Measurements from ENCODE around the gene USP48.
"Not testable (repeated sequence)": the region's sequence is repeated elsewhere in the genome, so short reads cannot be mapped to it uniquely, and the experiment has no call there.

USP48 gene, protein sequence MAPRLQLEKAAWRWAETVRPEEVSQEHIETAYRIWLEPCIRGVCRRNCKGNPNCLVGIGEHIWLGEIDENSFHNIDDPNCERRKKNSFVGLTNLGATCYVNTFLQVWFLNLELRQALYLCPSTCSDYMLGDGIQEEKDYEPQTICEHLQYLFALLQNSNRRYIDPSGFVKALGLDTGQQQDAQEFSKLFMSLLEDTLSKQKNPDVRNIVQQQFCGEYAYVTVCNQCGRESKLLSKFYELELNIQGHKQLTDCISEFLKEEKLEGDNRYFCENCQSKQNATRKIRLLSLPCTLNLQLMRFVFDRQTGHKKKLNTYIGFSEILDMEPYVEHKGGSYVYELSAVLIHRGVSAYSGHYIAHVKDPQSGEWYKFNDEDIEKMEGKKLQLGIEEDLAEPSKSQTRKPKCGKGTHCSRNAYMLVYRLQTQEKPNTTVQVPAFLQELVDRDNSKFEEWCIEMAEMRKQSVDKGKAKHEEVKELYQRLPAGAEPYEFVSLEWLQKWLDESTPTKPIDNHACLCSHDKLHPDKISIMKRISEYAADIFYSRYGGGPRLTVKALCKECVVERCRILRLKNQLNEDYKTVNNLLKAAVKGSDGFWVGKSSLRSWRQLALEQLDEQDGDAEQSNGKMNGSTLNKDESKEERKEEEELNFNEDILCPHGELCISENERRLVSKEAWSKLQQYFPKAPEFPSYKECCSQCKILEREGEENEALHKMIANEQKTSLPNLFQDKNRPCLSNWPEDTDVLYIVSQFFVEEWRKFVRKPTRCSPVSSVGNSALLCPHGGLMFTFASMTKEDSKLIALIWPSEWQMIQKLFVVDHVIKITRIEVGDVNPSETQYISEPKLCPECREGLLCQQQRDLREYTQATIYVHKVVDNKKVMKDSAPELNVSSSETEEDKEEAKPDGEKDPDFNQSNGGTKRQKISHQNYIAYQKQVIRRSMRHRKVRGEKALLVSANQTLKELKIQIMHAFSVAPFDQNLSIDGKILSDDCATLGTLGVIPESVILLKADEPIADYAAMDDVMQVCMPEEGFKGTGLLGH

DNA sequence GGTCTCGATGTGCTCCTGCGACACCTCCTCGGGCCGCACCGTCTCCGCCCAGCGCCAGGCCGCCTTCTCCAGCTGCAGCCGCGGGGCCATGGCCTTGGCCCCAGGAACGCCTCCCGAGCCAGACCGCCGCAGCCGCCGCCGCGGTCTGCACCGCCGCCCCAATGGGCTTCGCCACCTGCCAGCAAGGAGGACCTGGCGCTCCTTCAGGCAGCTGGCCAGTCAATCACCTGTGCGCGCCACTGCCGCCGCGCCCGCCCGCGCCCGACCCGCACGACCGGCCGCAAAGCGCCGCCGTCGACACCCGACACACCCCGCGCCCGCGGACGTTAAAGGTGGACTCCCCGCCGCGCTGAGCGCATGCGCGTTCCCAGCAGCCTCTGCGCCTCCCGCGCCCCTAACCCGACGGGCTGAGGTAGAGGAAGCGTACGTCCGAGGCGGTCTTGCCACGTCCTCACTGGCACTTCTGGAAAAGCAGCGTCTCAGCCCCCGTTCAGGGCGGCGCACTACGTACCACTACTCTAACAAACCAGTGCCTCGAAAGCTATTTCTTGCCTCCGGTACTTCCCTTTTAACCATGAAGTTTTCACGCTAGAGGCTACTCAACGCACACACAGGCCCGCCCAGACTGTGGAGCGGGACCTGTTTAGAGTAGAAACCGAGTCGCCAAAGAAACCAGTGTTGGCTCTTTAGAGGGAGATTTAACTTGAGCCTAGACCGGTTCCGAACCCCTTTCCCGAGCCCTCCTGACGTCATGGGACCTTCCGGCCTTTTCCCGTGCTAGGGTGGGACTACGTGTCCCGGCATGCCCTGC, at the start of gene USP48:
Gene USP48, minus strand, starts transcription at position 282 of the 811 bp plus-strand sequence. Its CDS starts 192 bp downstream, at position 90.
- peak; percentile 93 for DNase-seq (ENCODE audit: low read depth)

DNA sequence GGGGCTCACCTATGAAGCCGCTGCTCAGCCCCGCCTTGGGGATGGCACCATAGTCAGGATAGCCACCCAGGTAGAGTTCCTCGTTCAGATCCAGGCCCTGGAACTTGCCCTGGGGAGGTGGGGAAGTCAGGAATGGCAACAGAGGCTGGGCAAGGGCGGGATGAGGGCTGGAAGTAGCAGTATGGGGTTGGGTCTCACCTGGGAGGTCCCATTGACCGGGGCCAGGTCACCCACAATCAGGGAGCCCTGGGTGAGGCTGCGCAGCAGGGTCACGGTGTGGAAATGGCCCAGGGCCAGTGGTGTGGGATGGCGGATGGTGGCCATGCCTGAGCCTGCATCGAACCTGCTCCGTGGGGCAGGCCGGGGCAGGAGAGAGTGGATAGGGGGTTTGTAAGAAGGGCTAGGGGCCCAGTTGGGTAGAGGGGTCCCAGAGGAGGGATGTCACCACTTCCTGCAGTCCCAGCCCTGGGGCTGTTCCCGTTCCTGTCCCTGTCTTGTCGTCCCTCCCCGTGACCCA, 48.6 kb upstream of the USP48 start:
- no peak for DNase-seq (ENCODE audit: low read depth)

DNA sequence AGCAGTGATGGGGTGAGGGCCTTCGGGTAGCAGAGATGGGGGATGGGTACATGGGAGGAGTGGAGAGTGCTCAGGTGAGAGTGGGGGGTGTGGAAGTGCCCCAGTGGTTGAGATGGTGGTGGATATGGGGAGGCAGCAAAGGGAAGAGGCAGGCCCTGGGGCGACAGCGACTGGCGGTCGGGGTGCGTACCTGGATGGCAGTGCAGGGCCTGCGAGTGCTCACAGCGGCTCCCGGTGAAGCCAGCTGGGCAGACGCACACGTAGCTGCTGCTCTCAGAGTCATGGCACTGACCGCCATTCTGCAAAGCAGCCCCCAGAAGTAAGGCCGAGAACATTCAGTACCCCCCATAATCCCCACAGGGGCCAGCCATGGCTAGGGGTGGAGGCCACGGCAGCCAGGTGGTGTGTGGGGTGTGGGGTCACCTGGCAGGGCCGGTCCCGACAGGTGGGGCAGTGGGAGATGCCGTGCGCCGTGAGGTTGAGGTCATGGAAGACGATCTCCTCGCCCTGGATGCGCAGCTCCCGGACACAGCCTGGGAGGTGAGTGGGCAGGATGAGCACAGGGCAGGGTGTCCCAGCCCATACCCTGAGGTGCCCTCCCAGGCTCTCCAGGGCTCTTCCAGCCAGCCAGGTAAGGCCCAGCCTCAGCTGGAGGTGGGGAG, 48.0 kb upstream of the USP48 start:
- DNase-seq (ENCODE audit: low read depth) = no peak

DNA sequence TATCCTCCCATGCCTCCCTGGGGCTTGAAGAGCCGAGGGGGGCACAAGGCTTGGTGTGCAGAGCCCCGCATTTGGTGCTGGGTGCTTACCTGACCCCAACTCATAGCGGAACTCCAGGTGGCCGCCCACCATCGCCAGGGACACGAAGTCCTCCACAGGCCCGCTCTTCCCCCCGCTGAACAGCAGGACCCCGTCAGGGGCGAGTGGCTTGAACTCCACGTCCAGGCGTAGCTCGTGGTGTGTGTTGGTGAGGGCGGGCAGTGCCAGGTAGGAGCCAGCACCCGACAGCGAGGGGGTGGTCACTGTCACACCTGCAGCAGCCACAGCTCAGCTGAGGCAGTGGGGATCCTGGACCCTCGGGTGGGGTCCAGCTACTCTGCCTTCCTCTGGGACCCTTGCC, 46.3 kb upstream of the USP48 start:
- no peak for DNase-seq (ENCODE audit: low read depth)

DNA sequence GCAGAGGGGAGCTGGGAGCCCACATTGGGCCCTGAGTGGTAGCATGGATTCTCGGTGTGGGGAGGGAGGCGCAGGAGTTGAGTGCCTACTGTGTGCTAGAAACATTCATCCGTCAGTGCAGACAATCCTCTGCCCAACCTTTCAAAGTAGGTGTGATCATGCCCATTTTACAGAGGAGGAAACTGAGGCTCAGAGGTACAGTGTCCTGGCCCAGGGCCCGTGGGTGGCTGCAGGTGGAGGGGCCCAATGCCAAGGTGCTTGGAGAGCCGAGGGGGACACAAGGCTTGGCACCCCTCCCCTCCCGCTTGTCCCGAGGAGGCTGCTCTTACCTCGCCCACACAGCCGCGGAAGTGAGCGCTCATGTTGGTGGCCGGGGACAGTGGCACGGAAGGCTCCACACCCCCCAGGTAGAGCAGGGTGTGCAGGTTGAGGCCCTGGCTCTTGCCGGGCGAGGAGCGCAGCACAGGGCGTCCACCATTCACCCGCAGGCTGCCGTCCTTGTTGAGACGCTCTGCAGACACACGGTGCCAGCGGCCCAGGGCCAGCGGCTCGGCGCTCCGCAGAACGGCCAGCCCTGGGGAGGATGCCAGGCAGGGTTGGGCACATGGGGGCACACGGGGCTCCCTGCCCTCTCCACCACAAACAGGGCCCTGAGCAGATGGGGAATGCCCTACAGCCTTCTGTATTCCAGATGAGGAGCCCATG, 45.7 kb upstream of the USP48 start:
- DNase-seq (ENCODE audit: low read depth) = no peak

DNA sequence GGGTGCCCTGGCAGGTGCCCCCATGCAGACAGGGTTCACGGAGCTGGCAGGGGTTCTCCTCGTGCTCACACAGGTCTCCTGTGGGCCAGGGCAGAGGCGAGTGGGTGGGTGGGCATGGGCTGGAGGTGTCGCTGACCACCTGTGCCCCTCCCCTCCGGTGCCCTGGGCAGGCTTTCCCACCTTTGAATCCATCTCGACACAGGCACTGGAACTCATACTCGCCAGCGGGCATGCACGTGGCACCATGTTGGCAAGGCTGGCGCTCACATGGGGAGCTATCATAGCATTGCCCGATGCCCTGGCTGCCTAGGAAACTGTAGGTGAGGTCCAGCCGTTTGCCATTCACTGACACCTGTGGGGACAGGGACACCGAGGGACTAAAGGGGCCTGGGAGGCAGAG, 45.1 kb upstream of the USP48 start:
- no peak for DNase-seq (ENCODE audit: low read depth)

DNA sequence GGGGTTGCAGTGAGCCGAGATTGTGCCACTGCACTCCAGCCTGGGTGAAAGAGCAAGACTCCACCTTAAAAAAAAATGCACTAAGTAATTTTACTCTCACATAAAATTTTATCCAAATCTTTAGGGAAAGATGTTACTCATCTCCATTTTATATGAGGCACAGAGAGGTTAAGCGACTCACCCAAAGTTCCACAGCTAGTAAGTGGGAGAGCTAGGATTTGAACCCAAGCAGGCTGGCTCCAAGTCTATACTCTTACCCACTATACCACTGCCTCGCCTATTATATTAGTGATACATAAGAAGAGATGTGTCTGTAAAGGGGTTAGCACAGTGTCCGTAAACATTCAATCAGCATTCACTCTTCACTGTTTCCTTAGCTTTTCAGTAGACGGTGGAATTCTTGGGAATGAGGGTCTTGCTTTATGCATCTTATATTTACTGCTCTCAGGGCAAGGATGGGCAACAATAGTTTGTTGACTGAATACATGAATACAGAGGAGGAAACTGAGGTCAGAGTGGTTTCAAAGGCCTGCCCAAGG, 44.3 kb upstream of the USP48 start:
- no peak for DNase-seq (ENCODE audit: low read depth)

DNA sequence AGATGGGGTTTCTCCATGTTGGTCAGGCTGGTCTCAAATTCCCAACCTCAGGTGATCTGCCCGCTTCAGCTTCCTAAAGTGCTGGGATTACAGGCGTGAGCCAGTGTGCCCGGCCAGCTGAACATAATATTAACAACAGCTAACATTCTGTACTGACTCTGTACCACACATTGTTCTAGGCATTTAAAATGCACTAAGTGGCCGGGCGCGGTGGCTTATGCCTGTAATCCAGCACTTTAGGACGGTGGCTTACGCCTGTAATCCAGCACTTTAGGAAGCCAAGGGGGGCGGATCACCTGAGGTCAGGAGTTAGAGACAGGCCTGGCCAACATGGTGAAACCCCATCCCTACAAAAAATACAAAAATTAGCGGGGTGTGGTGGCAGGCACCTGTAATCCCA, 43.7 kb upstream of the USP48 start:
- not testable (repeated sequence) for DNase-seq (ENCODE audit: low read depth)

DNA sequence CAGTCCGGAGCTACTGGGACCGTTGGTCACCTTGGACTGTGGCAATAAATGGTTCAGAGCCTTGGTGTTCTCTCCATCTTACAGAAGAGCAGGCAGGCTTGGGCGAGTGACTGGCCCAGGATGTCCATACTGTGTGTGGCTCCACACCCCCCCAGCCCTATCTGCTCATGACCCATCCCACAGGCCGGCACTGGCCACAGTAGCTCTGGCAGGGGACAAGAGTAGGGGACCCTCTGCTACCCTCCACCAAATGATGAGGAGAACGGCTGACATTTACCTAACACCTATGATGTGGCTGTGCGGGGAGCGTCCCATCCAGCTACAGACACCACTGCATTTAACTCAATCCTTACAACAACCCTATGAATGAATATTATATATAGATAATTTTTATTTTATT, 42.4 kb upstream of the USP48 start:
- no peak for DNase-seq (ENCODE audit: low read depth)

DNA sequence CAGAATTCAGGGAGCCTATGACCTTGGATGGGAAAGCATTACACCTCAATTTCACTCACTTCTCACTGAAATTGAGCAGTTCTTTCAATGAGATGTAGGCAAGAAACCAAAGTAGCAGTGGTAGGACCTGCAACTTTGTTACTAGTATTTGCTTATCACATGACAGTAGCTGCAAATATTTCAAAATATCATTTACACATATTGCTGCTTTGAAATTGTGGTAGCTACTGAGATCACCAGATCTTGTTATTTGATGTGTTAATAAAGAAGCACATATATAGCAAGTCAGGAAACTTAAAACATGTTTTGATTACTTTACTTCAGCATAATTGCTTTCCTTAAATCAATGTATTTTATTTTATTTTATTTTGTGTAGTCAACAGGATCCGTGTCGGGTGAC, 42.0 kb upstream of the USP48 start:
- DNase-seq (ENCODE audit: low read depth) = no peak

DNA sequence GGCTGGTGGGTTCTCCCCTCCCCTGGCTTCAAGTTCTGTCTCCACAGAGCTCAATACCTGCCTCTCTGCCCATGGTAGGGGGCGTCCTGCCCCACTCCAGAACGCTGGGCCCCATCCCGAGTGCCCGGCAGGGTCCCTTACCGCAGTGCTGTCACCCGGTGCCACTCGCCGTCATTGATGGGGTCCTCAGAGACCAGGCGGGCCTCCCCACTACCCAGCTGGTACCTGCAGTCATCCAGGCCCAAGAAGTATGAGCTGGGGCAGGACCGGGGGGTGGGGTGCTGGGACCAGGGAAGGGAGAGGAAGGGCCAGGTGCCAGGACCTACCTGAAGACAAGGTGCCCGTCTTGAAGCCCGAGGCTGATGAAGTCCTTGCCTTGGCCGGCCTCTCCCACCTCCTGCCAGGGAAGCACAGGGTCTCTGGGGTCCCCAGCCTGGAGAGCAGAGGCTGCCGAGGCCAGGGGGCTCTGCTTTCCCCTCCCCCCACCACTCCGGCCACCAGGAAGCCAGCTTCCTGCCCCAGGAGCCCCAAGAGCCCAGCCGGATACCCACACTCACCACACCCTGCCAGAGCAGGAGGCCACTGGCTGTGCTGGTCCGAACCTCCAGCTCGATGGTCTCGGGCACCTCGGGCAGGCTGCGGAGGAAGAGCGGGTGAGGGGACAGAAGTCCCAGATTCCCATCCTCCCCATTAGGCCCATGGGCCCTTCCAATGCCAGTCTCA, 41.2 kb upstream of the USP48 start:
- DNase-seq (ENCODE audit: low read depth) = no peak

DNA sequence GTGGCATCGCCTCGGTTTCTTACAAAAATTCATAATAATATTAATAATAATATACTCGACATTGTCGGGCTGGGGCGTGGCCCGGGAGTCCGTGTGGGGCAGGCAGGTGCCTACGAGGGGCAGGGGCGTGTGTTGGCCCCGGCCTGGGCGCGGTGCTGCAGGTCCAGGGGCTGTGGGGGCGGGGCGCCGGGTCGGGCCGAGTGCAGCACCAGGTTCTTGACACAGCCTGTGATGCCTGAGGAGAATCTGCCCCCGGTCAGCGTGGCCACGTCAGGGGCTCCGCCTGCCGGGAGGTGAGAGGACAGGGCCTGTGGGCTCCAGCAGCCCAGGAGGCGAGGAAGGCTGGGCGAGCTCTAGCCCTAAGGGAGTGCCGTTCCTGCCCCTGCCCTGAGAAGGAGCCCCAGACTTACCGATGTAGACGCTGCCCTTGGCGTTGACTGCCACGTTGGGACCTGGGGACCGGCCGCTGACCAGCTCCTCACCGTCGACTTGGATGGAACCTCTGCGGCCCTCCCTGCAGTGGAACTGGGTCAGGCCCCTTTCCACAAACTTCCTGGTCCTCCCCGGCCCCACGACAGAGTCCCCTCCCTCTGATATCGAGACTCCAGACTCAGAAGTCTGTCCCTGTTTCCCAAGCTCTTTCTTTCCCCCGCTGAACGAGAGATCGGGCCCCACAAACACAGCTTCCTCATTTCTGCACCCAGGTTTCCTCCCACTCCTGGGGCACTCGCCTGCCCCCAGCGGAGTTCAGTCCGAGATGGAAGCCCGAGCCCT, 40.4 kb upstream of the USP48 start:
- DNase-seq (ENCODE audit: low read depth) = no peak

DNA sequence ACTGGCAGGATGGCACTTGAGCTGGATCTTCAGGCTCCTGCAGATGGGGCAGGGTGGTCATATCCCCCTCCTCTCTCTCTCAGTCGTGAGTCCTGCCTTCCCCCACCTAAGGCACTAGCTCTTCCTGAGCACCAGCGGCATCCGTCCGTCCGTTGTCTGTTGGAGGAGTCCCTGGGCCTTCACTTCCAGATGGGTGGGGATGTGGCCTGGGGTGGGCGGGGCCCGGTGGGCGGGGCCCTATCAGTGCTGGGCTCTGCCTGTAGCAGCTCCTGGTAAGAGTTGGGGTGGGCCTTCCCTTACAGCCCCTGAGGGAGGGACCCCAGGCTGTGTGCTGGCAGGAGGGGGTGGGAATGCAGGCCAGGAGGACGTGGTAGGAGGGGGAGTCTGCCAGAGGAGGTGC, 39.4 kb upstream of the USP48 start:
- no peak for DNase-seq (ENCODE audit: low read depth)

DNA sequence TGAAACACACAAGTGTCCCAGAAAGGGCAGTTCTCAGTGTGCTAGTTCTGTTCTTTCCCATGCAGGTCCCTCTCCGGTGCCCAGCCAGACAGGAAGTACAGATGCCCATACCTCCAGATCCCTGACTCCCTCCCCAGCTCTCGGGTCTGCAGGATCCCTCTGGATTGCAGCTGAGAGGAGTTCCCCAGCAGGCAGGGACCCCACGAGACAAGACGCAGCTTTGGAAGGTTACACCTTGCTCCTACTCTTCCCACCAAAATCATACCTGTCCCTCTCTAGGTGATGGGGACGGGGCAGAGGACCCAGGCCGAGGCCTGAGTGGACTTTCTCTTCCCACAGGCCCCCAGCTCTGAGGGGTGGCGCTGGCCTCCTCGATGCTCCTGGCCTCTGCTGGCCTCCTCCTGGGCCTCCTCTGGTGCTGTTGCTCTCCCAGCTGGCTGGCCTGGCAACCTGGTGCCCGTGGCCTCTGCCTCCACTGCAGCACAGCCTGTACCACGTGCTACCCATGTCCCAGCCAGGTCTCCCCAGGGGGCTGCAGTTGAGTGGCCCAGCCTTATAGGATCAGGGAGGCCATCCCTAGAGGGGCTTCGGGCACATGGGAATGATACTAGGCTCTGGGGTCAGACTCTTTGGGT, 38.6 kb upstream of the USP48 start:
- no peak for DNase-seq (ENCODE audit: low read depth)

DNA sequence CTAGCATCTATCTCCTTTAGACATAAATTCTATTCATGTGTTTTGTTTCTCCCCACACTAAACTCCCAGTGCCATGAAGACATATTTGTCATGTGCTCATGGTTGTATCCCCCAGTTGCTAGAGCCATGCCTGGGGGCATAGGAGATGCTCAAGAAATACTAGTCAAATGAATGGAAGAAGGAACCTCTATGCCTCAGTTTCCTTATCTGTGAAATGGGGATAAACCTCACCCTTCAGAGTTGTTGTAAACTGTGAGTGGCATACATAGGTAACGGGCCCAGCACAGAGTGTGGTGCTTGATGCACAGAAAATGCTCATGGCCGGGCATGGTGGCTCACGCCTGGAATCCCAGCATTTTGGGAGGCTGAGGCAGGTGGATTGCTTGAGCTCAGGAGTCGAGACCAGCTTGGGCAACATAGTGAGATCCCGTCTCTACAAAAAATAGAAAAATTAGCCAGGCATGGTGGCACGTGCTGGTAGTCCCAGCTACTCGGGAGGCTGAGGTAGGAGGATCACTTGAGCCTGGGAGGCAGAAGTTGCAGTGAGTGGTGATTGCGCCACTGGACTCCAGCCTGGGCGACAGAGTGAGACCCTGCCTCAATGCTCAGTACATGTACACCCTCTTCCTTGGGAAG, 37.8 kb upstream of the USP48 start:
- no peak for DNase-seq (ENCODE audit: low read depth)

DNA sequence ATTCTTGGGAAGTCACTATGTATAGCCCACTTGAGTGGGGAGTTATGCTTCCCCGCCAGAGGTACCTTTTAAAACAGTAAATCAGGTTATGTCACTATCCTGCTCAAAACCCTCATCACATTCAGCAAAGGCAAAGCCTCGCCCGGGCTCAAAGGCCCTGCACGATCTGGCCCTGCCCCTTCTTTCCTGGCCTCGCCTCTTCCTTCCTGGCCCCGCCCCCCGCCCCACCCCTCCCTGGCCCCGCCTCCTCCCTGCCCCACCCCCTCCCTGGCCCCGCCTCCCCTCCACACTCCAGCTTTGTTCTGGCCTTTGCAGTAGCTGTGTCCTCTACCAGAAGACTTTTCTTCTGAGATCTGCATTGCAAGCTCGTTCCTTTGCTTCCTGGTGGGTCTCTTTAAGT, 35.7 kb upstream of the USP48 start:
- no peak for DNase-seq (ENCODE audit: low read depth)

DNA sequence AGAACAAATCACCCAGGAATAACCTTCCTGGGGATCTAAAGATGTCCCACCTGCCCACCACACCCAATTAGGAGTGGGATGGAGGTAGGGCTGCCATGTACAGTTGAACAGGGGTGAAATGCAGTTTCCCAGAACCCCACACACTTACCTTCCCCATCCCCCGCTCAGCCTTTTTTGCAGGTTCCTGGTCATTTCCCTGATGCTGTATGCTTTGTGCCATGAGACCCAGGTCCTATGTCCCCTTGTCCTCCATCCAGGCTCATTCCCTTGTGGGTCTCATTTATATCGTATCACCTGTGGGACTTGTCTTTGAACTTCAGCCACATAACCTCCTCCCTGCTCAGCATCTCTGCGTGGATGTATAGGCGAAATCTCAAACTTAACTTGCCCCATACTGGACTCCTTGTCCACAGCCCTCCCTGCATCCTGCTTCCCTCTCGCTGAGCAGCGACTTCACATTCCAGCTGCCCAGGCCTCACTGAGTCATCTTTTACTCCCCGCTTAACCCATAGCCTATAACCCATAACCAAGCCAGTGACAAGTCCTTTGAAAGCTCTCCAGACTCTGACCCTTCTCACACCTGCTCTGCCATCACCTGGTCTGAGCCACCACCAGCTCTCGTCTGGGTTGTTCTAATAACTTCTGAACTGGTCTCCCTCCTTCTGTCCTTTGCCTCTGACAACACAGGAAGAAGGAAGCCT, 33.8 kb upstream of the USP48 start:
- DNase-seq (ENCODE audit: low read depth) = peak; percentile 26

All from fibroblast of the conjunctiva (primary cell).